Measurements from ENCODE around the gene RPL7A.
A peak's percentile ranks its signal among the peaks of the same experiment; 100 is the strongest.
"Not testable (repeated sequence)": the region's sequence is repeated elsewhere in the genome, so short reads cannot be mapped to it uniquely, and the experiment has no call there.

RPL7A gene

DNA sequence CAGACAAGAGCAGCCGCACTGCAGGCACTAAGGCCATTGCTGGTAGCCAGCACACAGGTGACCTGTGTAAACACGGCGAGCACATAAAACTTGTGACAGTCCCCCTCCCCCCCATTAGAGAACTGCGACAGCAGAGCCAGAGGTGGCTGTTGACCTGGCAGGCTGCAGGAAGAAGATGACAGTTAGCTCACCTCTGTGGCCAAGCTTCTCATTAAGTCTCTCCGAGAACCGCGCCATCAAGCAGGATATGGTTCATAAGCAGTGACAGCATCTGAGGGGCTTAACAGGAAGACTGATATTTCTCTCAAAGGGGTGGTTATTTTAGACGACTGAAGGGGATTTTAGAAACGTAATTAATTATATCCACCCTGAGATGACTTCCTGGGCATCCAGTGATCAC lies 22.7 kb downstream of the RPL7A start:
- peak; percentile 45 for DNase-seq

GRCh38 chr9:133371261-133371711 lies 23.3 kb downstream of the RPL7A start:
- DNase-seq, result peak; percentile 62

DNA sequence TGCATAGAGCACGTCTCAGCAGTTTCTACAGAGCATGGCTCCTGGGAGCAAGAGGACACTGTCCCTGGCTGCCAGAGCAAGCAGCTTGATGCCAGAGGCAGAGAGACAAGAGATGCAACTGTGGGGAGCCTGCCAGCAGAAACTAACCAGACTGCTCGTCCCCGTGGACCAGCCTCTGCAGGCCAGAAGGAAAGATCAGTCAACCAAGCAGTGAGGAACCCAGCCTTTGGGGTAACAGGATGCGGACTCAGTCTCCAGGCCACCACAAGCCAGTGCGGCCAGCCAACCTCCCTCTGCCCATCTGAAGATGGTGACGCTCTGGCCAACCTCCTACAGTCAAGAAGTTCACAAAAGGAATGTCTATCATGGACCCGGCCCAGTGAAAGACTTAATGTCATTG lies 24.1 kb downstream of the RPL7A start:
- no peak for DNase-seq

DNA sequence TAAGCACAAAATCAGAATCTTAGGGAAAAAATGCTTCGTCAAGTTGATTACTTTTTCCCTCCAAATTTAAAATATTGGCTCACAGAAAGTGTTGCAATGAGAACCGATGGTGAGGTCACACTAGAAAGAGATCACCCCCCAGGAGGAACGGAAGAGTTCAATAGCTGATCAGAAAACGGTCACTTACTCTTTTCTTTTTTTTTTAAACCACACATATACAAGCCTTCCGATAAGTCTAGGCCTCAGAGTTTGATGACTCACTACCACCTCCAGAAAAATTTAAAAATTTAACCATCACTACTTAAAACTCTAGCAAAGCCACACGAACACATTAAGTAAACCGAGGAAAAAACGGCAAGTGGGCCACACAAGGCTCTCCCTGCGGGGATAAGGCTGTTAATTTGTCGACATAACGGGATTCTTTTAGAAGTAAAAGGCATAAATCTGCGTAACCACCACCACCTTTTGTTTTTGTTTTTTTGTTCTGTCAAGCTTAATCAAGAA lies 26.6 kb downstream of the RPL7A start:
- no peak for DNase-seq

DNA sequence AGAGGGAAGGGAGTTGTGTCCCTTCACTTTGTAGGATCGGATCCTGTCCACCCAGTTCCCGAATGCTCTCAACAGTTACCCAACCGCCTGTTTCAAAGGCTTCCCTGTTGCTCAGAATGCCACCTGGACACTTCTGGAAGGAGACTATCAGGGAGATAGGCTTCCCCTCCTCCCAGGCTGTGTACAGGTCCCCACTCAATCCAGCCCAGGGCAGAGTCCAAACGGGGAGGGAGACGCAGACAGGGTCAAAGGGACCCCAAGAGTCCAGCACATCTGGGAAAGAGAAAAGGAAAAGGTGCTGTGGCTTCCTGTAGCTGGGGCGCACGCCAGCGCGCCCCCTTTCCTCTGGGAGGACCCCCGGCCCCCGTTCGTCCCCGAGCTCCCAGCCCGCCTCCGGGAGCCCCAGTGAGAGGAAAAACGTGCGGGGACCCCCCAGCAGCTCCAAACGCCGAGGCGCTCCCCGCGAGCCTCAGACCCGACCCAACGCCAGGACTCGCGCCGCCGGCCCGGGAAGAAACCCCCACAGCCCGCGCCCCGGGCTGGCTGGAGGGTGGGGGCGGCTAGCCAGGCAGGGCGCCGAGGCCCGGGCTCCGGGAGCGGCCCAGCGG lies 27.2 kb downstream of the RPL7A start:
- no peak for DNase-seq

DNA sequence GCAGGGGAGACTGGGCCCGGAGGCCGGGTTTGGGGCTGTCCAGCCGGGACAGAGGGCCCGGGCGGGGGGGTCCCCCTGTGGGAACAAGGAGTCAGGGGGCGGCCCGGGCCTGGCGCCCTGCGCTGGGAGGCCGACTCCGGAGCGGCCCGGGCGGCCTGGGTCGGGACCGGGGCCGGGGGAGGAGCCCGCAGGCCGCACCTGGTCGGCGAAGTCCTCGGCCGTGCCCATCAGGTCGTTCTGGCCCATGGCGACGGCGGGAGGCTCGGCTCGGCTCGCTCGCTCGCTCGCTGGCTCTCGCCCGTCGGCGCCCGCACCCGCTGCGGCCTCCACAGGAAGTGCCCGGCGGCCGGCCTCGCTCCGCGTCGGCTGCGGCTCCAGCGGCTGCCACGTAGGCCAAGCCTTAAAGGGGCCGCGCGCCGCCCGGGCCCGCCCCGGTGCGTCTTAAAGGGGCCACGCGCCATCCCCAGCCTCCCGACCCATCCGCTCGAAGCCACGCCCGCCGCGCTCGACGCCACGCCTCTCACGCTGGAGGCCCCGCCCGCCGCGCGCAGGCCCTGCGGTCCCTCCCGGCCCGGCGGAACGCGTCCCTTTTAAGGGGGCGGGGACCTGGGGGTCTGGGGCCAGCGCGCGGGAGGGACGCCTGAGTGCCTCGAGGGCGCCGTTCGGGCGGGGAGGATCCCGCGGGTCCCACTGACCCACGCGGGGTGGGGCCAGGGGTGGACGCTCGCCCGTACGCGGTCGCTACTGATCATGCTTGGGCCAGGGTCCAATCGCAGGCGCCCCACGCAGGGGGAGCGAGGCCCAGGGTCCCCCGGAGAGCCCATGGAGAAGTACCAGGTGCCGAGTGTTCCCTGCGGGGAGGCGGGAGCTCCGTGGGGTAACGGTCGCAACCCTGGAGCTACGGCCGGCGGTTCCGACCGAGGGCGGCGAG lies 28.0 kb downstream of the RPL7A start, which contains the start of the genes STKLD1 and SURF4:
TSS of gene STKLD1 (plus strand) at position 643 of the 931 bp plus-strand sequence. CDS start at position 751, 108 bp downstream.
TSS of gene SURF4 (minus strand) at position 337 of the 931 bp plus-strand sequence. CDS start at position 246, 91 bp downstream.
- DNase-seq, result peak; percentile 95

GRCh38 chr9:133377280-133377679 lies 29.3 kb downstream of the RPL7A start:
- not testable (repeated sequence) for DNase-seq

GRCh38 chr9:133377721-133378216 lies 29.8 kb downstream of the RPL7A start:
- DNase-seq, result no peak

DNA sequence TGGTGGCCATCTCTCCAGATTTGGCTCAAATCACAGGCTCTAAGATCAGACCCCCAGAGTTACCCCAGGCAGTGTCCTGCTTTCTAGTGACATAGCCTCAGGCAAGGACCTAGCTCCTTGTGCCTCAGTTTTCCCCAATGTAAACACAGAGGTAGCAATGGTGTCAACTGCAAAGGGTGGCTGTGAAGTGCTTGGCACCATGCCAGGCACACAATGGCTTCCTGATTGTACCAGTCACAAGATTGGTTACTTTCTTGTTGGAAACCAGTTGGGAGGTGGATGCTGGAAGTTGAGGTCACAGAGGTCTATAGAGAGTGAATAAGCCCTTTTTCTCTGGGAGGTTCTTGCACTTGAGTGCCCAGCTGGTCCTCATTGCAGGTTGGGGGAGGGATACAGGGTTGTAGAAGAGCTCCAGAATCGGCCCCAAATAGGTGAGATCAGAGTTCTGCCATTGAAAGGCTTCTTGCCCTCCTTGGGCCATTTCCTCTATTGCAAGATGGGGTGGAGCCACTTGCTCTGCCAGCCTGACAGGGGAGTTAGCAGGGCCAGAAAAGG lies 30.5 kb downstream of the RPL7A start:
- no peak for DNase-seq

DNA sequence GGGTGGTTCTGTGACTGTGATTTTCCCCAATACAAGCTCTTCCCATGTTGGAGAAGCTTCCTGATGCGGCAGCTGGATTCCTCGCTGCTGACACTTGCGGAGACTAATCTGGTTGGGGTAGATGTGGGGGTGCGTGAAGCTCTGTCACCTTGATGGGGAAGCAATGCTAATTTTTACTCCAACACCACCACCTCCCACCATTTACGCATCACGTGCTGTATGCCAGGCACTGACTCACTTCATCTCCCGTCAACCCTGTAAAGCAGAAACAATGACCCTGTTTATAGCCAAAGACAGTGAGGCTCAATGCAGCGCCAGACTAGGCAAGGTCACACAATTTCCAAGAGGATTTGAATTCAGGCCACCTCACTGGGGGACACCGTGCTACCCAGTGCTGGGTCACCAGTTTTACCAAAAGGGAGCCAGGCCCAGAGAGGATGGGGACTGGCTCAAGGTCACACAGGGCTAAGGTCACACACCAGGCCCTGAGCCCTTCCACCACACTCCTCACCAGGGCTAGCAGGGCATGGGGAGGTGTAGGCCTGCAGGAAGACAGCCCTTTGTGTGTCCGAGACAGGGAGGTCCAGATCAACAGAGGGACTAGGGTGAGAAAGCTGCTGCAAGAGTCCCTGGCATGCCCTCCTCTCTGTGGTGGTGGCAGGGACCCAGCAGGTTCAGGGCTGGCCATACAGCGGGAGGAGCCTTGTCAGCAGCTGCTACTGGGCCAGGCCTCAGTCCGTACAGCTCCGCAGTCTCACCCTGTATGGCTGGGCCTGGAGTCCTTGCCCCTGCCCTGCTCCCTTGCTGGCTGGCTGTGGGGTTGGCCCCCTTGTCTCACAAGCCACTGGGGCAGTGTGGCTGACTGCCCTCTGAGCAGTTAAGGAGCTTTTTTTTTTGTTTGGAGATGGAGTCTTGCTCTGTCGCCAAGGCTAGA lies 31.4 kb downstream of the RPL7A start:
- no peak for DNase-seq

GRCh38 chr9:133380734-133381133 lies 32.7 kb downstream of the RPL7A start:
- DNase-seq, result no peak

- no peak for DNase-seq
Observed at GRCh38 chr9:133382507-133383141, 34.6 kb downstream of the RPL7A start.

DNA sequence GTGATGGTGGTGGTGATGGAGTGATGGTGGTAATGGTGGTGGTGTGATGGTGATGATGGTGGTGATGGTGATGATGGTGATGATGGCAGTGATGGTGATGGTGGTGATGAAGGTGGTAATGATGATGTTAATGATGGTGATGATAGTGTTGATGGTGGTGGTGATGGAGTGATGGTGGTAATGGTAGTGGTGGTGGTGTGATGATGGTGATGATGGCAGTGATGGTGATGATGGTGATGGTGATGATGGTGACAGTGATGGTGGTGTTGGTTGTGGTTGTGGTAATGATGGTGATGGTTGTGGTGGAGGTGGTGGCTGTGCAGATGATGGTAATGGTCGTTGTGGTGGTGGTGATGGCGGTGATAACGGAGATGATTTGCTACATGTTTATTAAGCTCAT lies 35.4 kb downstream of the RPL7A start:
- no peak for DNase-seq

- no peak for DNase-seq
Observed at GRCh38 chr9:133384736-133385321, 36.8 kb downstream of the RPL7A start.

DNA sequence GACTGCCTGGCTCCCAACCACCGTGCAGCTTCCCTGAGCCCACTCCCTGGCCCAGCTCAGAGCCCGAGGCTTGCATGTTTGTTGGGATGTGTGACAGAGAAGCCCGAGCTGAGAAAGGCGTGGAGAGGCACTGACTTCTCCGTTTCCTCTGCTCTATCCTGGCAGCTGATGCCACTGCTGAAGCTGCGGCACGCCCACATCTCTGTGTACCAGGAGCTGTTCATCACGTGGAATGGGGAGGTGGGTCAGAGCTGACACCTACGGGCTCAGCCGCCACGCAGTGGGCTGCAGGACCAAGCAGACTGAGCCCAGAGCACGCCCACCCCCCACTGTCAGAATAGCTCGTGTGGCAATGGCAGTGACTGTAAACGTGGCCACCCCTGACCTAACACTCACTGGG lies 37.4 kb downstream of the RPL7A start:
- no peak for DNase-seq

GRCh38 chr9:133386338-133386737 lies 38.3 kb downstream of the RPL7A start:
- no peak for DNase-seq

GRCh38 chr9:133387680-133388079 lies 39.7 kb downstream of the RPL7A start:
- DNase-seq, result no peak

DNA sequence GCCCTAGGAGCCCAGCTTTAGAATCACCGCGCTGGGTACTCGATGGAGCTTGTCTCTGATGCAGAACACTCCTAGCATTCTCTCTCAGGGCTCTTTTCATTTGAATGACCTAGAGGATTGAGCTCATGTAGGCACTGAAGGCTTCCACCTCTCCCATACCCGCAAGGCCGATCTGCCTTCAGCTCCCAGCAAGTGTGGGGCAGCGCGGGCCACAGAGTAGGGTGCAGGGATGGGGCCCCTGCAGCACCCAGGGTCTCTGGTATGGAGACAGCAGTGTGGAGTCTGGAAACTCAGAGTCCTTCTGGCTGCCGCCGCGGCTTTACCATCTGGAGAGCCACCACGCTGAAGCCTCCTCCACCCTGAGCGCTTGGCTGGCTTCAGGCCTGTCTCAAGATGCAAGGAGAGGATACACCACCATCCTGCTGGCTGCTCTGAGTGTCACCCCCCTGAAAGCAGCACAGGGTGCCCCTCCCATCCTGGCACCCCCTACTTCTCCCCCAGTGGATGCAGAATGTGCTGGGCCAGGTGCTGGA lies 41.1 kb downstream of the RPL7A start:
- DNase-seq, result no peak

- DNase-seq, result no peak
Observed at GRCh38 chr9:133389562-133389961, 41.5 kb downstream of the RPL7A start.

DNA sequence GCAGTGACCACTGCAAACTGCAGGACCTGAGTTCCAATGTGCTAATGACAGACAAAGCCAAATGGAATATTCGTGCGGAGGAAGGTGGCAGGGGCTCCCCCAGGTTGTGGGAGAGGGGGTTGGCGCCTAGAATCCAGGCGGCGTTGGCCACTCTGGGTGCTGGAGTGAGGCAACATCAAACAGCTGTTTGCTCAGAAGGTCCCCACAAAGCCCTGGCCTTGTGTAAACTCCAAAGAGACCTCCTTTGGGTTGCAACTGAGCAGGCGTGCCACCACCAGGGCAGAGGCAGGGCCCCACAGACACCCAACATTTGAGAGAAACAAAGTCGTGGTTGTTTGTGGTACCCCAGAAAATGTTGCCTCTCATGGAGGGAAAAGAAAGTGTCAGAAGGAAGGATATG lies 42.7 kb downstream of the RPL7A start:
- DNase-seq, result no peak

GRCh38 chr9:133391449-133391848 lies 43.4 kb downstream of the RPL7A start:
- DNase-seq, result not testable (repeated sequence)
